H1 (cell line): ENCODE results near the gene SCO2. TPM values are rescaled to one million over a fixed set of nuclear protein-coding genes. Genes with fewer than 3 reads are reported as not detected.

Experiments
- BCL11A ChIP-seq, 2 experiments: IDR thresholded peaks; one replicate each; pipeline ENCODE4 v1.6.1; 2011; ENCODE audit warnings: low read depth in 2 of 2, low read length in 2 of 2, mild to moderate bottlenecking in 2 of 2
- CBX8 ChIP-seq: fragments of 300-800, 300-1000 bp; sonication (generic); IDR thresholded peaks from 2 replicates; pipeline ENCODE4 v1.7.1; 2016; ENCODE audit warnings: low read depth, low read length, borderline replicate concordance
- CHD7 ChIP-seq: fragments of 300-600 bp; sonication (generic); IDR thresholded peaks from 2 replicates; pipeline ENCODE4 v1.7.1; 2012; ENCODE audit warnings: low read length, moderate library complexity, mild to moderate bottlenecking, inconsistent platforms; ENCODE audit not compliant: insufficient replicate concordance
- MAFK ChIP-seq: IDR thresholded peaks from 2 replicates; pipeline ENCODE4 v1.6.1; 2012; ENCODE audit warnings: low read depth, mild to moderate bottlenecking, improper control_type of control experiment, low read length
- MAX ChIP-seq: IDR thresholded peaks from 2 replicates; pipeline ENCODE4 v1.6.1; 2012; ENCODE audit warnings: inconsistent platforms
- NRF1 ChIP-seq: IDR thresholded peaks from 2 replicates; pipeline ENCODE4 v1.6.1; 2011; ENCODE audit warnings: mild to moderate bottlenecking, low read depth, low read length, improper control_type of control experiment
- SIRT6 ChIP-seq: IDR thresholded peaks from one replicate; pipeline ENCODE4 v1.7.1; 2012; ENCODE audit warnings: low read length, inconsistent platforms
- SRF ChIP-seq: IDR thresholded peaks from 2 replicates; pipeline ENCODE4 v1.6.1; 2011; ENCODE audit warnings: mild to moderate bottlenecking, low read depth, low read length, moderate library complexity
- SUZ12 ChIP-seq: fragments of 200-600 bp; sonication (generic); IDR thresholded peaks from 2 replicates; pipeline ENCODE4 v1.6.1; 2012; ENCODE audit warnings: mild to moderate bottlenecking, inconsistent platforms, low read length, moderate library complexity, mixed read lengths
- TAF1 ChIP-seq: IDR thresholded peaks from 2 replicates; pipeline ENCODE4 v1.6.1; 2011; ENCODE audit warnings: mild to moderate bottlenecking, low read depth, low read length
- ZNF274 ChIP-seq: IDR thresholded peaks from 2 replicates; pipeline ENCODE4 v1.7.0; 2012; ENCODE audit warnings: low read length, borderline replicate concordance; ENCODE audit errors: extremely low read depth
- polyA plus RNA-seq, 7 experiments: library from polyadenylated mRNA; depleted of rRNA in 3 of 7; stranded (reverse) in 5 of 7; unstranded in 2 of 7; fragments of >200 nt in 5 of 7; fragments of 200-250 nt in 2 of 7; gene quantifications; 1 replicate in 5 of 7; 2 replicates in 1 of 7; 4 replicates in 1 of 7; pipeline versions ENCODE4 v1.2.1 to v1.2.3, GENCODE V29; 2011 to 2013; ENCODE audit warnings: missing spikeins in 2 of 7, mixed read lengths in 2 of 7
- total RNA-seq: library from RNA; stranded (reverse); fragmentation: NEBNext Ultra II Directional; extraction: Animal tissue kit (Norgen Biotek cat#: 25700); gene quantifications from 2 replicates; pipeline ENCODE4 v1.2.1, GENCODE V29; 2021

The SCO2 gene
- total and polyA plus RNA-seq, 2 of the 8 experiments (the other 6 are each of a cell fraction or from before 2014, with no cell fraction given): 2.0 TPM; not detected in 1

- TF ChIP-seq CHD7: no peak
- no peak for TF ChIP-seq SIRT6
- TF ChIP-seq ZNF274: no peak
- TF ChIP-seq BCL11A (IDR thresholded peaks at IDR 0.05; ENCODE audit: low read depth in 2 of 2, low read length in 2 of 2): no peak
- TF ChIP-seq SRF: no peak
- no peak for TF ChIP-seq NRF1
- no peak for TF ChIP-seq CBX8
- TF ChIP-seq MAFK: no peak
- no peak for TF ChIP-seq TAF1
- no peak for TF ChIP-seq SUZ12
- no peak for TF ChIP-seq MAX
These were observed 49.8 kb downstream of the SCO2 start (continued) for GRCh38 chr22:50475652-50476002.
